Subcutaneous abdominal adipose tissue (tissue), 5 donors: ENCODE data around the gene CBX7.

ENCODE experiments used
- H3K27ac ChIP-seq: one replicate; pipeline ENCODE4 v1.7.0; 2013; ENCODE audit warnings: low read depth, mild to moderate bottlenecking, inconsistent platforms, low read length, moderate library complexity
- H3K27me3 ChIP-seq, 5 donors: one replicate each; pipeline ENCODE4 v1.7.0; 2013; ENCODE audit warnings: low read length in 5 of 5, inconsistent platforms in 1 of 5; ENCODE audit not compliant: control insufficient read depth in 5 of 5, insufficient read depth in 4 of 5
- H3K36me3 ChIP-seq, 5 donors: one replicate each; pipeline ENCODE4 v1.7.0; 2013; ENCODE audit warnings: low read length in 5 of 5; ENCODE audit not compliant: control insufficient read depth in 5 of 5, insufficient read depth in 5 of 5
- H3K4me1 ChIP-seq, 5 donors: one replicate each; pipeline ENCODE4 v1.7.0; 2013; ENCODE audit warnings: low read length in 5 of 5, mild to moderate bottlenecking in 3 of 5, moderate library complexity in 1 of 5; ENCODE audit not compliant: control insufficient read depth in 5 of 5, insufficient read depth in 5 of 5
- H3K4me3 ChIP-seq, 5 donors: one replicate each; pipeline ENCODE4 v1.7.0; 2013; ENCODE audit warnings: low read length in 5 of 5, low read depth in 1 of 5
- H3K9ac ChIP-seq, 5 donors: one replicate each; pipeline ENCODE4 v1.7.0; 2013; ENCODE audit warnings: low read length in 5 of 5, mild to moderate bottlenecking in 4 of 5, moderate library complexity in 3 of 5
- H3K9me3 ChIP-seq, 5 donors: one replicate each; pipeline ENCODE4 v1.7.0; 2013; ENCODE audit warnings: low read length in 5 of 5; ENCODE audit not compliant: control insufficient read depth in 5 of 5
- donor health status: healthy.
- donor health status: healthy.
- donor health status: healthy.
- donor health status: healthy.
- donor health status: healthy.

Gene CBX7

DNA sequence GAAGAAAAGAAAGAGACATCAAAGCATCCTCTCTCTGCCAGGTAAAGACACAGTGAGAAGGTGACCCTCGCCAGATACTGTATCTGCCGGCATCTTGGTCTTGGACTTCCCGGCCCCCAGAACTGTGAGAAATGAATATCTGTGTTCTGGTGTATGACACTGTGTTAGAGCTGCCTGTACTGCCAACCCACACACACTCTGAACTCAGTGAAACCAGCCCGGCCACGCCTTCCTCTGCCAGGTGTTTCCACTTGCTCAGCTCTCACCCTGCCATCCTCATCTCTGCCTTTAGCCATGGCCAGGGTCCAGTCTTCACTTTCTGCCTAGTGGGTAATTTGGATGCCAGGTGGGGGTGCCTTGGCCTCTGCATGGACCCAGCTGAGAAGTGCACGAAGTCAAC is 24.0 kb downstream of the CBX7 start:
- H3K27me3 ChIP-seq = peaks cover 0 to 2% (median 0%) of the 10 kb centered on the region in 5 donors
- peaks cover 0 to 23% (median 19%) of the 10 kb centered on the region in 5 donors for H3K36me3 ChIP-seq
- peaks cover 2 to 14% (median 11%) of the 10 kb centered on the region in 5 donors for H3K4me1 ChIP-seq
- no peak overlapping the region for H3K9ac ChIP-seq
- H3K4me3 ChIP-seq = no peak overlapping the region
- no peaks in the 10 kb centered on the region for H3K9me3 ChIP-seq
- no peak overlapping the region for H3K27ac ChIP-seq

DNA sequence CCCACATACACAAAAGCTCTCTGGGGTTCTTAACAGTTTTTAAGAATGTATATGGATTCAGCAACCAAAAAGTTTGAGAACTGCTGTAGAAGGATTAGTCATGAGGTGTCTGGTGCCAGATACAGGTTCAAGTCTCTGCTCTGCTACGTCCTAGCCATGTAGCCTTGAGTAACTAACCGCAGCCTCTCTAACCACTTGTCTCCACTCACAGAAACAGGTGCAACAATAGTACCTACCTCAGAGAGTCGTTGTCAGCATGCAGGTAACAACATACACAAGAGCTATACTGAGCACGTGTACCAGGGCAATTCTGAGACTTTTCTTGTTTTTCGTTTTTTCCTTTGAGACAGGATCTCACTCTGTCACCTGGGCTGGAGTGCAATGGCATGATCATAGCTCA is 26.9 kb downstream of the CBX7 start:
- Histone ChIP-seq H3K36me3 (peaks cover 0 to 6% (median 3%) of the 10 kb centered on the region in 5 donors), H3K27ac (no peak overlapping the region), H3K27me3 (peaks cover 0 to 2% (median 0%) of the 10 kb centered on the region in 5 donors), H3K4me3 (no peak overlapping the region), H3K4me1 (no peaks in the 10 kb centered on the region), H3K9me3 (no peaks in the 10 kb centered on the region), H3K9ac (no peak overlapping the region)

GRCh38 chr22:39123751-39124581 is 28.5 kb downstream of the CBX7 start:
- Histone ChIP-seq H3K27me3 (peaks cover 0 to 2% (median 0%) of the 10 kb centered on the region in 5 donors), H3K9ac (no peak overlapping the region), H3K4me3 (no peak overlapping the region), H3K27ac (no peak overlapping the region), H3K4me1 (no peaks in the 10 kb centered on the region), H3K36me3 (peaks cover 0 to 2% (median 0%) of the 10 kb centered on the region in 5 donors), H3K9me3 (no peaks in the 10 kb centered on the region)

GRCh38 chr22:39122772-39123470 is 29.6 kb downstream of the CBX7 start:
- Histone ChIP-seq H3K27me3 (peaks cover 0 to 2% (median 0%) of the 10 kb centered on the region in 5 donors), H3K9me3 (no peaks in the 10 kb centered on the region), H3K36me3 (no peaks in the 10 kb centered on the region), H3K27ac (no peak overlapping the region), H3K4me3 (no peak overlapping the region), H3K9ac (no peak overlapping the region), H3K4me1 (no peaks in the 10 kb centered on the region)

GRCh38 chr22:39120983-39121382 is 31.5 kb downstream of the CBX7 start:
- Histone ChIP-seq H3K9ac (no peak overlapping the region), H3K27ac (no peak overlapping the region), H3K9me3 (no peaks in the 10 kb centered on the region), H3K4me3 (no peak overlapping the region), H3K4me1 (no peaks in the 10 kb centered on the region), H3K36me3 (no peaks in the 10 kb centered on the region), H3K27me3 (peaks cover 0 to 2% (median 0%) of the 10 kb centered on the region in 5 donors)

DNA sequence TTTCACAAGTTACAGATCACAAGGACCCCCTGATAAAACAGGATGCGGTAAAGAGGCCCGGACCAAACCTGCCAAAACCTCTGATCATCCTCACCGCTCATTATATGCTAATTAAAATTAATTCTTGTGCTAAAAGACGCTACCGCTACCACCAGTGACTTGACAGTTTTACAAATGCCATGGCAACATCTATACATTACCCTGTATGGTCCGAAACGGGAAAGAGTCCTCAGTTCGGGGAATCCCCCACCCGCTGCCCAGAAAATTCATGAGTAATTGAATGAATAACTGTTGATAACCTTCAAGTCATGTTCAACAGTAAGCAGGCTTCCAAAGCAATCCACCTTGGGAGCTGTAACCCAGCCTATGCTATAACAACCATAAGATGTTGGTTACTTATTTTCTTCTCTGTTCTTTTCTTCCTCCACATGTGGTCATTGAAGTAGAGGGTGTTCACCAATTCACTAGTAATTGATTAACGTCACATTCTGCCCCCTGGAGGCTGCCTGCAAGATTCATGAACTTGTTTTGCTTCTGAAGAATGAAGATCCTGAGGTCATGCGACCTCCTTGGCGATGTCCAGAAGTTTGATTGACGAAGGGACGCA is 34.8 kb downstream of the CBX7 start:
- Histone ChIP-seq H3K9ac (no peak overlapping the region), H3K4me3 (no peak overlapping the region), H3K27ac (no peak overlapping the region), H3K36me3 (no peaks in the 10 kb centered on the region), H3K9me3 (no peaks in the 10 kb centered on the region), H3K27me3 (peaks cover 0 to 11% (median 0%) of the 10 kb centered on the region in 5 donors), H3K4me1 (peaks cover 0 to 3% (median 0%) of the 10 kb centered on the region in 5 donors)

- no peaks in the 10 kb centered on the region for H3K9me3 ChIP-seq
- H3K27ac ChIP-seq = no peak overlapping the region
- H3K36me3 ChIP-seq = no peaks in the 10 kb centered on the region
- H3K4me1 ChIP-seq = peaks cover 0 to 3% (median 0%) of the 10 kb centered on the region in 5 donors
- H3K4me3 ChIP-seq = no peak overlapping the region
- H3K27me3 ChIP-seq = peaks cover 0 to 11% (median 0%) of the 10 kb centered on the region in 5 donors
- H3K9ac ChIP-seq = no peak overlapping the region
These were observed 36.4 kb downstream of the CBX7 start for GRCh38 chr22:39115977-39116621.

DNA sequence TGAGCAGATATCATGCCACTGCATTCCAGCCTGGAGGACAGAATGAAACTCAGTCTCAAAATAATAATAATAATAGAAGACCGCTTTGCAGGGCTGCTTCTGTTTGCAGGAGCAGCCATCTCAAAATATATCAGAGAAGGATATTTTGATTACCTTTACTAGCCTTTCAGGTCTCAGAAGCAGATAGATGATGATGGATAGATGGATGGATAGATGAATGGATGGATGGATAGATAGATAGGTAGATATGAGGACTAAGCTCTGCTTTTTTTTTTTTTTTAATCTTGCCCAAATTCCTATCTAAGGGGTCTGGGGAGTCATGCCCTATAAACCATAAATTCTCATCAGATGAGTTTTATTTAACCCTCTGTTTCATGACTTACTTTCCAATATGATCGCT is 36.9 kb downstream of the CBX7 start:
- Histone ChIP-seq H3K27me3 (peaks cover 0 to 11% (median 0%) of the 10 kb centered on the region in 5 donors), H3K9ac (no peak overlapping the region), H3K27ac (no peak overlapping the region), H3K9me3 (no peaks in the 10 kb centered on the region), H3K4me1 (peaks cover 0 to 3% (median 0%) of the 10 kb centered on the region in 5 donors), H3K4me3 (no peak overlapping the region), H3K36me3 (no peaks in the 10 kb centered on the region)

- Histone ChIP-seq H3K9me3 (no peaks in the 10 kb centered on the region), H3K27ac (no peak overlapping the region), H3K27me3 (peaks cover 0 to 11% (median 0%) of the 10 kb centered on the region in 5 donors), H3K36me3 (no peaks in the 10 kb centered on the region), H3K4me1 (peaks cover 0 to 3% (median 0%) of the 10 kb centered on the region in 5 donors), H3K9ac (no peak overlapping the region), H3K4me3 (no peak overlapping the region)
These were observed 38.4 kb downstream of the CBX7 start for GRCh38 chr22:39114112-39114511.
